Esophagus squamous epithelium (tissue), 5 donors: Measurements from ENCODE around the gene TMEM150C. TPM values are rescaled to one million over a fixed set of nuclear protein-coding genes. Genes with fewer than 3 reads are reported as not detected.
A peak's percentile ranks its signal among the peaks of the same experiment; 100 is the strongest.

Source experiments
- DNase-seq: peaks from one replicate; lab custom pipeline; 2025; lab: John Stamatoyannopoulos, UW
- H3K27ac ChIP-seq, 4 donors: fragments of 200-600 bp; sonication (generic); one replicate each; pipeline ENCODE4 v1.5.1; 2016 to 2019; ENCODE audit warnings: mild to moderate bottlenecking in 1 of 4
- H3K27me3 ChIP-seq, 4 donors: fragments of 200-600 bp; sonication (generic); 1 replicate in 3 of 4; 2 replicates in 1 of 4; pipeline versions ENCODE4 v1.5.1 to v1.6.0; 2017 to 2021; ENCODE audit warnings: antibody characterized with exemption in 1 of 4
- H3K36me3 ChIP-seq, 3 donors: fragments of 200-600 bp; sonication (generic); one replicate each; pipeline ENCODE4 v1.5.1; 2016 to 2019
- H3K4me1 ChIP-seq, 3 donors: fragments of 200-600 bp; sonication (generic); one replicate each; pipeline ENCODE4 v1.5.1; 2017 to 2019
- H3K4me3 ChIP-seq, 4 donors: fragments of 200-600 bp; sonication (generic); 1 replicate in 3 of 4; 2 replicates in 1 of 4; pipeline ENCODE4 v1.5.1; 2016 to 2019; ENCODE audit warnings: mild to moderate bottlenecking in 2 of 4, moderate library complexity in 1 of 4
- H3K9me3 ChIP-seq, 3 donors: fragments of 200-600 bp; sonication (generic); one replicate each; pipeline ENCODE4 v1.5.1; 2016 to 2019
- CTCF ChIP-seq, 6 experiments: fragments of 450-650 bp in 4 of 6; fragments of 200-600 bp in 2 of 6; sonication (generic) in 2 of 6; IDR thresholded peaks; one replicate each; pipeline ENCODE4 v1.5.1; 2016 to 2019; ENCODE audit warnings: antibody characterized with exemption in 6 of 6, mild to moderate bottlenecking in 4 of 6, moderate library complexity in 4 of 6
- POLR2A ChIP-seq, 4 donors: fragments of 450-650 bp; IDR thresholded peaks; one replicate each; pipeline ENCODE4 v1.6.1; 2017; ENCODE audit warnings: antibody characterized with exemption in 4 of 4, mild to moderate bottlenecking in 4 of 4, moderate library complexity in 3 of 4
- WGBS, 2 donors: methylation state at CpG; one replicate each; pipeline ENCODE4 v1.1.5; 2018; 5-methylcytosine and 5-hydroxymethylcytosine counted together
- intact Hi-C: fragments of 100-400 bp; cut with DNase I; formaldehyde crosslinking; loops from one replicate; pipeline ENCODE4 v1.15.0; 2022
- total RNA-seq, 4 donors: library from RNA; depleted of rRNA; stranded (reverse); fragments of >200 nt; gene quantifications; one replicate each; pipeline ENCODE4 v1.1.0, GENCODE V29; 2016
- donor health status: DM: yes; HTN: yes; CAD: no.

Gene TMEM150C
- total RNA-seq, 4 donors from 2014 or later: 1.1 to 3.8 (median 2.8) TPM

GRCh38 chr4:82519776-82520175 is 42.0 kb downstream of the TMEM150C start:
- DNase-seq: no peak
- H3K9me3 ChIP-seq: no peaks in the 10 kb centered on the region
- intact Hi-C loops: no loop called here
- no peaks in the 10 kb centered on the region for H3K27me3 ChIP-seq
- H3K27ac ChIP-seq: no peak overlapping the region
- no peaks in the 10 kb centered on the region for H3K36me3 ChIP-seq
- TF ChIP-seq POLR2A (IDR thresholded peaks at IDR 0.05) (no peak), CTCF (IDR thresholded peaks at IDR 0.05) (no peak)
- no peak overlapping the region for H3K4me3 ChIP-seq
- WGBS, 2 donors: 46 to 60% methylated on average over 2 of the region's 2 CpGs
- peaks cover 0 to 32% (median 0%) of the 10 kb centered on the region in 3 donors for H3K4me1 ChIP-seq

GRCh38 chr4:82519072-82519471 is 42.7 kb downstream of the TMEM150C start:
- Histone ChIP-seq H3K4me3 (no peak overlapping the region), H3K9me3 (no peaks in the 10 kb centered on the region), H3K36me3 (no peaks in the 10 kb centered on the region), H3K4me1 (peaks cover 0 to 32% (median 0%) of the 10 kb centered on the region in 3 donors), H3K27ac (peak overlapping the region in 1 of 4 donors; percentile 22), H3K27me3 (no peaks in the 10 kb centered on the region)
- intact Hi-C loops: no loop called here
- DNase-seq: no peak
- 31 to 34% methylated on average over 3 of the region's 3 CpGs for WGBS, 2 donors
- no peak for TF ChIP-seq POLR2A (IDR thresholded peaks at IDR 0.05)

GRCh38 chr4:82517043-82517442 is 44.7 kb downstream of the TMEM150C start:
- TF ChIP-seq CTCF (IDR thresholded peaks at IDR 0.05) (no peak), POLR2A (IDR thresholded peaks at IDR 0.05) (no peak)
- DNase-seq: no peak
- no peak overlapping the region for H3K4me3 ChIP-seq
- no peaks in the 10 kb centered on the region for H3K27me3 ChIP-seq
- H3K9me3 ChIP-seq: no peaks in the 10 kb centered on the region
- peaks cover 0 to 32% (median 0%) of the 10 kb centered on the region in 3 donors for H3K4me1 ChIP-seq
- intact Hi-C loops: no loop called here
- WGBS, 2 donors: 56 to 63% methylated on average over 2 of the region's 2 CpGs
- no peak overlapping the region for H3K27ac ChIP-seq
- no peaks in the 10 kb centered on the region for H3K36me3 ChIP-seq

GRCh38 chr4:82515705-82516104 is 46.1 kb downstream of the TMEM150C start:
- no peaks in the 10 kb centered on the region for H3K36me3 ChIP-seq
- no peak overlapping the region for H3K27ac ChIP-seq
- no peak for TF ChIP-seq POLR2A (IDR thresholded peaks at IDR 0.05)
- TF ChIP-seq CTCF (IDR thresholded peaks at IDR 0.05): no peak
- no peak for DNase-seq
- intact Hi-C loops: no loop called here
- peaks cover 0 to 32% (median 0%) of the 10 kb centered on the region in 3 donors for H3K4me1 ChIP-seq
- H3K9me3 ChIP-seq: no peaks in the 10 kb centered on the region
- H3K27me3 ChIP-seq: no peaks in the 10 kb centered on the region
- 23 to 36% methylated on average over 3 of the region's 3 CpGs for WGBS, 2 donors
- H3K4me3 ChIP-seq: no peak overlapping the region

- H3K27me3 ChIP-seq: no peaks in the 10 kb centered on the region
- intact Hi-C loops: no loop called here
- no peaks in the 10 kb centered on the region for H3K36me3 ChIP-seq
- WGBS, 2 donors: 67 to 68% methylated on average over 2 of the region's 2 CpGs
- no peaks in the 10 kb centered on the region for H3K9me3 ChIP-seq
- DNase-seq: no peak
- no peak overlapping the region for H3K27ac ChIP-seq
- H3K4me1 ChIP-seq: peaks cover 0 to 17% (median 0%) of the 10 kb centered on the region in 3 donors
- H3K4me3 ChIP-seq: no peak overlapping the region
- TF ChIP-seq CTCF (IDR thresholded peaks at IDR 0.05) (no peak), POLR2A (IDR thresholded peaks at IDR 0.05) (no peak)
Measured at GRCh38 chr4:82513382-82513781, 48.4 kb downstream of the TMEM150C start.

- Histone ChIP-seq H3K4me1 (peaks cover 0 to 3% (median 0%) of the 10 kb centered on the region in 3 donors), H3K27me3 (no peaks in the 10 kb centered on the region), H3K4me3 (no peak overlapping the region), H3K9me3 (no peaks in the 10 kb centered on the region), H3K27ac (no peak overlapping the region), H3K36me3 (no peaks in the 10 kb centered on the region)
- DNase-seq: no peak
- intact Hi-C loops: no loop called here
- no peak for TF ChIP-seq CTCF (IDR thresholded peaks at IDR 0.05)
- no peak for TF ChIP-seq POLR2A (IDR thresholded peaks at IDR 0.05)
- WGBS, 2 donors: 82 to 96% methylated on average over 3 of the region's 3 CpGs
Measured at GRCh38 chr4:82510216-82510615, 51.6 kb downstream of the TMEM150C start.
